ENCODE measurements around the gene OSBPL10. TPM values are rescaled to one million over a fixed set of nuclear protein-coding genes. Genes with fewer than 3 reads are reported as not detected.
"Not testable (repeated sequence)": the region's sequence is repeated elsewhere in the genome, so short reads cannot be mapped to it uniquely, and the experiment has no call there.

OSBPL10 gene
- total RNA-seq, 1 donor from 2014 or later: 24.4 TPM

DNA sequence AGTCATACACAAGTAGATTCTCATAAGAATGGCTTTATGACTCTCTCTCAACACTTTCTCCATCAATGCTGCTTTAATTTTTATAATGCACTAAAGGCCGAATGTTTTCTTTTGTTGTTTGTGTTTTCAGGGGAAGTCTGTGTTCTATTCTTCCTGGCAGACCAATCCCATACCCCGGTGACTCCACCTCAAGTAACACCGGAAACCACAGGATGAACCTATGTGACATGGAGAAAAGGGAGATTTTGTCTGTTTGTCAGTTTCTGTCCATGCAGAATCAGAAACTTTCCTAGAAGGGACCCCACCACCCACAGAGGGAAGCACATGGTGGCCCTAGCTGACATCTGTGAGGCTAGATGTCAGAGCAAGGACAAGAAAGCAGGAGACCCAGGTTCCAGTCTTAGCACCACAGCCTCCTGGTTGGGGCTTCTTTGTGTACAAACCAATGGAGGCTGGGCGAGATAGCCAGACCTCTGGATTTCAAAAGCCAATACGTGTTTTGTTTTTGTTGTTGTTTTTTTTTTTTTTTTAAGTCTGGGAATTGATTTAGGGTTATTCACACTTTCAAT is 109.0 kb downstream of the OSBPL10 start:
- no peak for TF ChIP-seq CTCF (conservative IDR thresholded peaks at IDR 0.05)
- Mint-ChIP-seq H3K9me3 (no peaks in the 10 kb centered on the region), H3K27ac (no peak overlapping the region), H3K4me1 (ENCODE audit: unreplicated experiment) (peaks cover 8% of the 10 kb centered on the region), H3K4me3 (no peak overlapping the region), H3K27me3 (no peaks in the 10 kb centered on the region), H3K36me3 (peaks cover 3% of the 10 kb centered on the region)
- DNase-seq (ENCODE audit: extremely low spot score, unreplicated experiment): no peak

DNA sequence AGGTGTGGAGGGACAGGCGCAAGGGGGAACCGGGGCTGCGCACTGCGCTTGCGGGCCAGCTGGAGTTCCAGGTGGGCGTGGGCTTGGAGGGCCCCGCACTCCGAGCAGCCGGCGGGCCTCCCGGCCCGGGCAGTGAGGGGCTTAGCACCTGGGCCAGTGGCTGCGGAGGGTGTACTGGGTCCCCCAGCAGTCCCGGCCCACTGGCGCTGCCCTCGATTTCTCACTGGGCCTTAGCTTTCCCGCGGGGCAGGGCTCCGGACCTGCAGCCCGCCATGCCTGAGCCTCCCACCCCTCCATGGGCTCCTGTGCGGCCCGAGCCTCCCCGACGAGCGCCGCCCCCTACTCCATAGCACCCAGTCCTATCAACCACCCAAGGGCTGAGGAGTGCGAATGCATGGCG is 111.0 kb downstream of the OSBPL10 start:
- H3K9me3 Mint-ChIP-seq; H3K4me3 Mint-ChIP-seq; H3K4me1 Mint-ChIP-seq (ENCODE audit: unreplicated experiment); H3K36me3 Mint-ChIP-seq; H3K27ac Mint-ChIP-seq; DNase-seq (ENCODE audit: extremely low spot score, unreplicated experiment); H3K27me3 Mint-ChIP-seq: not testable (repeated sequence)

DNA sequence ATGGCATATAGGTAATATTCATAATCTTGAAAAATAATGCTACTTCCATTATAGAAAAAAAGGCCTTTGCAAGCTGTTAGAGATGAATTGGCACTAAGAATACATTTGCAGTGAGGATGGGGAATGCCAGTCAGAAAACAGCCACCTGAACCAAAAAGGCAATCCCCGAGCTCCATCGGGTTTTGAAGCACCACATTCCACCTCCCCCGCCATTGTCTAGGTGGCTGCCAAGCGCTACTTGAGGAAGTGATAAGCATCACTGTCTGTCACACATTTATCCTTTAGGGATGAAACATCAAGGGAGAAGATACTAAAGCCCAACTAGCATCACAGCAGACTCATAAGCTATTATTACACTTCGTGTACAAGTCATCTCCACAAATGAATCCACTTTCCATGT is 112.8 kb downstream of the OSBPL10 start:
- Mint-ChIP-seq H3K4me1 (ENCODE audit: unreplicated experiment) (no peaks in the 10 kb centered on the region), H3K27me3 (no peaks in the 10 kb centered on the region), H3K9me3 (no peaks in the 10 kb centered on the region), H3K4me3 (no peak overlapping the region), H3K36me3 (peaks cover 3% of the 10 kb centered on the region), H3K27ac (no peak overlapping the region)
- no peak for DNase-seq (ENCODE audit: extremely low spot score, unreplicated experiment)
- TF ChIP-seq CTCF (conservative IDR thresholded peaks at IDR 0.05): no peak

GRCh38 chr3:31862666-31863279 is 118.3 kb downstream of the OSBPL10 start:
- Mint-ChIP-seq H3K4me3 (no peak overlapping the region), H3K36me3 (peaks cover 8% of the 10 kb centered on the region), H3K9me3 (no peaks in the 10 kb centered on the region), H3K27ac (no peak overlapping the region), H3K27me3 (no peaks in the 10 kb centered on the region), H3K4me1 (ENCODE audit: unreplicated experiment) (no peaks in the 10 kb centered on the region)
- TF ChIP-seq CTCF (conservative IDR thresholded peaks at IDR 0.05): no peak
- no peak for DNase-seq (ENCODE audit: extremely low spot score, unreplicated experiment)

DNA sequence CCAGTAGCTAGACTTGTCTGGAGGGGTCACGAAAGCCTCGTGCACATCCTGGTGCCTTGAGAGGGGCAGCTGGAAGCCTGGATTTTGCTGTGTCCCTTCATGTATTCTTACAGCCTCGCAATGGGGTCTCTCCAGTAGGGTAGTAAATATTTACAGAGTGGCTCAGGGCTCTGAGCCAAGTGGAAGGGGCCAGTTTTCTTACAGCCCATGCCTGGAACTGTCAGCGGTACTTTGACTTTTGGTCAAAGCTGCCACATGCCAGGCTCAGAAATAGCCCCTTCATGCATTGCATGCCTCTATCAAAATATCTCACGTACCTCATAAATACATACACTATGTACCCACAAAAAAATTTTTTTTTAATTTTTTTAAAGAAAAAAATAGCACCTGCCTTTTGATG is 119.2 kb downstream of the OSBPL10 start:
- H3K36me3 Mint-ChIP-seq: peaks cover 8% of the 10 kb centered on the region
- no peak for TF ChIP-seq CTCF (conservative IDR thresholded peaks at IDR 0.05)
- no peak overlapping the region for H3K4me3 Mint-ChIP-seq
- no peaks in the 10 kb centered on the region for H3K4me1 Mint-ChIP-seq (ENCODE audit: unreplicated experiment)
- no peaks in the 10 kb centered on the region for H3K9me3 Mint-ChIP-seq
- H3K27me3 Mint-ChIP-seq: no peaks in the 10 kb centered on the region
- H3K27ac Mint-ChIP-seq: no peak overlapping the region
- DNase-seq (ENCODE audit: extremely low spot score, unreplicated experiment): no peak

DNA sequence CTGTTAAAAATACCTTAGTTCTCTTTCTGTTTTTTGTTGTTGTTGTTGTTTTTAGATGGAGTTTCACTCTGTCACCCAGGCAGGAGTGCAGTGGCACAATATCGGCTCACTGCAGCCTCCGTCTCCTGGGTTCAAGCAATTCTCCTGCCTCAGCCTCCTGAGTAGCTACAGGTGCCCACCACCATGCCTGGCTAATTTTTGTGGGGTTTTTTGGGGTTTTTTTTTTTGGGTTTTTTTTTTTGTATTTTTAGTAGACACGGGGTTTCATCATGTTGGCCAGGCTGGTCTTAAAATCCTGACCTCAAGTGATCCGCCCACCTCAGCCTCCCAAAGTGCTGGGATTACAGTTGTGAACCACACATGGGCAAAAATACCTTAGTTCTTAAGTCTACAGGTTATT is 120.4 kb downstream of the OSBPL10 start:
- H3K4me3 Mint-ChIP-seq; H3K9me3 Mint-ChIP-seq; H3K27ac Mint-ChIP-seq; H3K27me3 Mint-ChIP-seq; H3K4me1 Mint-ChIP-seq (ENCODE audit: unreplicated experiment); H3K36me3 Mint-ChIP-seq; DNase-seq (ENCODE audit: extremely low spot score, unreplicated experiment): not testable (repeated sequence)

All from type B pancreatic cell (in vitro differentiated cells).